Measurements from ENCODE around the gene SPATA24.
"Not testable (repeated sequence)": the region's sequence is repeated elsewhere in the genome, so short reads cannot be mapped to it uniquely, and the experiment has no call there.

The SPATA24 gene

GRCh38 chr5:139382807-139383206 lies 21.1 kb downstream of the SPATA24 start:
- no peak for DNase-seq

GRCh38 chr5:139381837-139382761 lies 21.8 kb downstream of the SPATA24 start:
- DNase-seq = no peak

GRCh38 chr5:139379626-139380449 lies 24.1 kb downstream of the SPATA24 start:
- DNase-seq = no peak

- DNase-seq = no peak
Observed at GRCh38 chr5:139378941-139379361, 24.9 kb downstream of the SPATA24 start.

- DNase-seq = no peak
Observed at GRCh38 chr5:139378101-139378825, 25.6 kb downstream of the SPATA24 start.

GRCh38 chr5:139377226-139377625 lies 26.7 kb downstream of the SPATA24 start:
- no peak for DNase-seq

- no peak for DNase-seq
Observed at GRCh38 chr5:139376364-139376763, 27.5 kb downstream of the SPATA24 start.

- no peak for DNase-seq
Observed at GRCh38 chr5:139374909-139375308, 29.0 kb downstream of the SPATA24 start.

GRCh38 chr5:139371482-139372435 lies 32.1 kb downstream of the SPATA24 start:
- DNase-seq = no peak

- no peak for DNase-seq
Observed at GRCh38 chr5:139369181-139369580, 34.7 kb downstream of the SPATA24 start.

GRCh38 chr5:139368613-139369012 lies 35.3 kb downstream of the SPATA24 start:
- peak; percentile 48 for DNase-seq

- DNase-seq = no peak
Observed at GRCh38 chr5:139364466-139364865, 39.4 kb downstream of the SPATA24 start.

GRCh38 chr5:139363937-139364336 lies 40.0 kb downstream of the SPATA24 start:
- no peak for DNase-seq

GRCh38 chr5:139361835-139362429 lies 42.0 kb downstream of the SPATA24 start:
- DNase-seq = no peak

- DNase-seq = no peak
Observed at GRCh38 chr5:139360384-139360783, 43.5 kb downstream of the SPATA24 start.

- DNase-seq = no peak
Observed at GRCh38 chr5:139358064-139358463, 45.8 kb downstream of the SPATA24 start.

GRCh38 chr5:139355900-139356299 lies 48.0 kb downstream of the SPATA24 start:
- not testable (repeated sequence) for DNase-seq

GRCh38 chr5:139354186-139354585 lies 49.7 kb downstream of the SPATA24 start:
- no peak for DNase-seq

- not testable (repeated sequence) for DNase-seq
Observed at GRCh38 chr5:139347863-139348262, 56.0 kb downstream of the SPATA24 start.
